GM03348 (cell line): Measurements from ENCODE around the gene MAST2.

Source experiments
- DNase-seq: peaks from one replicate; pipeline ENCODE4 v3.0.0; 2012; ENCODE audit warnings: low spot score

Gene MAST2

GRCh38 chr1:45982359-45982758 lies 178.9 kb downstream of the MAST2 start:
- no peak for DNase-seq

DNA sequence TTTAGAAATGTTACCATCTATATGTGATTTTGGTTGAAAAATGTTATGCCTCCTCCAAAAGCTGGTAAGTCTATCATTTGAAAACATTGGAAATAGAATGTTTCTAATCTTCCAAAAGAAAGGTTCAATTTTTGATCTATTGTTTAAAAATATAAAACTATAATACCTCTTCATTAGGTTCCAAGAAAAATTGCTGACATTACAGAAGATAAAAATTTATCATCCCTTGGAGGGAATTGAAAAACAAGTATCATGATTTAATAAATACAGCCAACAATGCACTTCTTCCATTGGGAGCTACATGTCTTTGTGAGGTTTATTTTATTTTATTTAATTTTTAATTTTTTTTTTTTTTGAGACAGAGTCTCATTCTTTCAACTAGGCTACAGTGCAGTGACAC lies 180.6 kb downstream of the MAST2 start:
- no peak for DNase-seq

GRCh38 chr1:45987204-45987603 lies 183.8 kb downstream of the MAST2 start:
- DNase-seq: no peak

DNA sequence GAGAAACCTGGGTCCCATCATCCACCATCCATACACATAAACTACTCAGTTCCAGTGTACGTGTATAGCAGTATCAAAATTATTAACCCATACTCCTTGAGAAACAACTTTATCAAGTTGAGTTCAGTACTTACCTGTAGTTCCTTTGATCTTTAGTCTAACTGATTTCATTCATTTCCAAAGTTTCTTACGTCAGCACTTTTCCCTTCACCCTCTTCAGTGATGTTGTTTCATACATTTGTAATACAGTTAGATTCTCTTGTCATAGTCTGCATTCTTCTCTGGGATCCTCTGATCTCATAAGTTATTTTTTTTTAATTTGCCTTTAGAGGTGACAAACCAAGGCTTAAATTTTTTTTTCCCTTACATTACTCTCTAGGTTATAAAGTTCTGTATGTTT lies 185.8 kb downstream of the MAST2 start:
- DNase-seq: no peak

GRCh38 chr1:45994423-45994822 lies 191.0 kb downstream of the MAST2 start:
- no peak for DNase-seq

DNA sequence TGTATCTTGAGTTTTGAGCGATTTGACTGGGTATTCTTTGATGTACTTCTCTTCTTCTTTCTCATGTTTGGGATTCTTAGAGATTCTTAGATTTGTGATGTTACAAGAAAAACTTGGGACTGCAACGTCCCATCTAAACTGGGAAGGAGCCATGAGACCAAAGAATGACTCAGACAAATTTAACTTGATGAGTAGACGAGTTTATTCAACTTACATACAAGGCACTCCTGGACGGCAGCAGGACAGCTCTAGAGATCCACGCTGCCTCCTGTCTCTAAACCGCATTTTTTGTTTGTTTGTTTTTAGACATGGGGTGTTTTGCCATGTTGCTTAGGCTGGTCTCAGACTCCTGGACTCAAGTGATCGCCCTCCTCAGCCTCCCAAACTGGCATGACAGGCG lies 191.9 kb downstream of the MAST2 start:
- no peak for DNase-seq

DNA sequence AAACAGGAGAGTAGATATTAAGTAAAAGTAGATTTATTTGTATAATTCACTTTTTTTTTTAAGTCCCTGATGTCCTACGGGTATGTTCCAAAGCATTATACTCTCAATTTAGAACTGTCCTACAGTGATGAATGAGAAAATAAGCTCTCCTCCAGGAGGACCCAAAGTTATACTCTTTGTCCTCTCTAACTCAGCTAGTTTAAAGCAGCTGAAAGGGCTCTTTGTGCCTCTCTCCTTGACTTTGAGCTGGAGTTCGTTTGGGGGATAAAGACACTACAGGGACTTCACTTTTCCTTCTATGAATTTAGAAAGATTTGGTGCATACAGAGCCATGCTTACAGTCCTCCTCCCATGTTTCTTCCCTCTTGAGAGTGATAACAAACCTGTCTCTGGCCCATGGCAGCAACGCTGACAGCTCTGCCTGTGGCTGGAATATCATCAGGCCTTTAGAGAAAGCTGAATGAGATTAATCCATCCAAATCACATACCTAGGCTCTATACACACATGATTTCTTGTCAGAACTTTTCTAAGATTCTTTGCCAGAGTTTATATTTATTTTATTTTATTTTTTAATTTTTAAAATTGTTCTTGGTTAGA lies 194.7 kb downstream of the MAST2 start:
- DNase-seq: no peak

GRCh38 chr1:45999507-45999906 lies 196.1 kb downstream of the MAST2 start:
- no peak for DNase-seq

DNA sequence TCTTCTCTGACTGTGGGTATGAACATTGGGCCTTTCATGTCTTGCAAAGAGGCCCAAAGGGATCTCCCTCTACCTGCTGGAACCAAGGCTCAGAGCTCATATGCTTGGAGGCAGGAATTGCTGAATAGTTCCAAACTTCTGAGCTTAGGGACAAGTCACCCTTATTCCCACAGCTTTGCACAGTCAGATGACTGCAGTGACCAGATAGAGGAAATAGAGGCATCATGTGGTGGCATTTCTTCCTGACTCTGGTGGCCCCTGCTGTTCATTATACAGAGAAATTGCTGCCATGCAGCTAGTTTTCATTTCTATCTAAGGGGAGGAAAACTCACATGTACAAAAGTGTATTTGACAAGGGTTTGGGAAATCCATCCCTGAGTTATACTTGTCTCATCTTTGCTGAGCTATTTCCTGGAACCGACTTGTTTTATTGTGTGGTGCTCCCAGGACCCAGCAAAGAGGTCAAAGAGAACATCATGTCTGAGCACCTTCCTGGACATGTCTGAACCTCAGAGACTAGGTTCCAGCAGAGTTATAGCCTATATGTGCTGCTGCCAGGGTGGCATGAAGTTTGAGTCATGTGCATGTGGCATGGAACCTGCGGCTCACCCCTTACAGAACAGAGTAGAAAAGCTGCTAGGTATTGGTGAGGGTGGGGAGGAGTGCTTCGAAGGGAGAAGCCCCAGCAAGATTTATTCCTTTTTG lies 197.8 kb downstream of the MAST2 start:
- no peak for DNase-seq

DNA sequence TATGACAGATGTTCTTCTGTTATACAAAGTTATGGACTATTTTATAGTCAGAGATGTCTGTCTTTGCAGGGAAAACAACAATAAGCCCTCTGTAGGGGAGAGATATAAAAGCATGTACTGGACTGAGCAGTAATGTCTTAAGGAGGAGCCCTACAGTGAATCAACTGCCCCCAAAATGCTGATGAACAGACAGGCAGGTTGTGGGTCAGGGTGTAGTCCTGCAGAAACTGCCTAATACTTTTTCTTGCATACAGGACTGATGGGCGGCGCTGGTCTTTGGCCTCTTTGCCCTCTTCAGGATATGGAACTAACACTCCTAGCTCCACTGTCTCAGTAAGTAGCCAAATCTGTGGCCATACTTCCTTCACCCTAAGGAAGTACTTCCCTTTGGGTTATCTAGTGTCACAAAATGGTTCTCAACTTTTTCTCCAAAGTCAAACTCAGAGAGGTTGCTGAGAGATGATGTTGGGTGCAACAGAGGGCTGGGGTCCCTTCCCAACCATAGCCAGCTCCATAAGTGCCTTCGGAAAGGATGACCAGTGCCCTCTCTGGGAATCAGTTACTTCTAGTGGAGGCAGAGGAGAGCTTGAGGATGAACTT lies 199.2 kb downstream of the MAST2 start:
- DNase-seq: no peak

GRCh38 chr1:46003315-46003714 lies 199.9 kb downstream of the MAST2 start:
- no peak for DNase-seq

DNA sequence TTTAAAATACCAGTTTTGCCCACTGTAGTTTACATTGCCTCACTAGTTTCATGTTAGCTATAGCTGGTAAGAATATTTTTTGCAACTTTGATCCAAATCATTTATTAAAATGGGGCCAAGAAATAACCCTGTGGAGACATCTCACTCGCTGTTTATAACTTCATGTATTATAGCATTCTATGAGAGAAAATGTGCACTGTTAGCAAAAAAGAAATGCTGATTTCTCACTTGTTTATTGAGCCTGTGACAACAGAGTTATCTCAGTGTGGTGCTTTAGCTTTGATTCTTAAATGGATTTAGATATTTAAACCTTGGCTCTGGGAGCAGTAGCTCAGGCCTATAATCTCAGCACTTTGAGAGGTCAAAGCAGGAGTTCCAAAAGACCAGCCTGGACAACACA lies 201.1 kb downstream of the MAST2 start:
- DNase-seq: no peak

- DNase-seq: no peak
These were observed 202.2 kb downstream of the MAST2 start for GRCh38 chr1:46005594-46005993.

DNA sequence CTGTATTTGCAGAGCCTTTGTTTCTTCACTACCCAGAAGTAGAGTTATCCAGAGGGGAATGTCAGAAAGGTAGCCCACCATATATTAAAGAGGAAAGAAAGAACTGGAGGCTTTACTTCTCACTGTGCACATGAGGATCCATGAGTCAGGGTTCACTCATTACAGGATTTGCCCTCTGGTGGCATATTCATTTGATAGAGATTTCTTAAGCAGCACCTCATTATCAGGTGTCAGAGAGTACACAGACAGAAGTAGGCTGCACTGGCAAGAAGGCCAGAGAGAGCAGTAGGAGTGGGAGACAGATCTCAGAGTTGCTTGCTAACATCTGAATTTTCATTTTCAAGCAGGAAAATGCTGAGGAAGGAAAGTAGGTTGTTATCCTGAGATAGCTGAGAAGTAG lies 205.2 kb downstream of the MAST2 start:
- DNase-seq: no peak

- DNase-seq: no peak
These were observed 207.2 kb downstream of the MAST2 start for GRCh38 chr1:46010611-46011010.

GRCh38 chr1:46011121-46011695 lies 207.8 kb downstream of the MAST2 start:
- no peak for DNase-seq

DNA sequence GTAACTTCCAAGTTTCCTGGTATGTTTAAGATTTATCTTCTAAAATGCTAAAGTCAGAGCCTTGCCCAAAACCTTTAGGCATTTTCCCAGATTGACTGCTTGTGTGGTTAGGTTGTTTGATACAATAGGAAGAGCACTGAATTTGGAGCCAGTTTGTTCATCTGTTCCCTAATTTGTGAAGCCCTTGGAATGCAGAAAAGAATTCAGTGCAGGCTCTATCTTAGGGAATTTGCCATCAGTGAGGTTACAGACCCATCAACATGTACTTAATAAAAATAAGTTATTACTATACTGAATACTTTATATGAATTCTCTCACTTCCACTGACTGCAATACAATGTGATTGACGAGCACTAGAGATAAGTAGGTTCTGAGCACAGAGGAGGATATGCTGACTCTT lies 208.8 kb downstream of the MAST2 start:
- DNase-seq: peak; percentile 36

DNA sequence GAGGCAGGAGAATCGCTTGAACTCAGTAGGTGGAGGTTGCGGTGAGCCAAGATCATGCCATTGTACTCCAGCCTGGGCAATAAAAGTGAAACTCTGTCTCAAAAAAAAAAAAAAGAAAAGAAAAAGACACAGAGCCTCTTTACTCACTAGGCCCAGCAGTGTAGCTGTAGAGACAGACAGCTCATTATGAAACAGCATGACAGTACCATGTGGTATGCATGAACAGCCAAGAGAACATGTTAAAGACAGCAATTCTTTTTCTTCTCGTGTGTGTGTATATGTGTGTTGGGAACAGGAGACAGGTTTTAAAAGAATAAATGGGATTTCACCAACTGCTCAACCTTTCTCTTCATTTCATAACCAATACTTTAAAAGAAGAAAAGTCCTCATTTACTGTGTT lies 210.2 kb downstream of the MAST2 start:
- no peak for DNase-seq

DNA sequence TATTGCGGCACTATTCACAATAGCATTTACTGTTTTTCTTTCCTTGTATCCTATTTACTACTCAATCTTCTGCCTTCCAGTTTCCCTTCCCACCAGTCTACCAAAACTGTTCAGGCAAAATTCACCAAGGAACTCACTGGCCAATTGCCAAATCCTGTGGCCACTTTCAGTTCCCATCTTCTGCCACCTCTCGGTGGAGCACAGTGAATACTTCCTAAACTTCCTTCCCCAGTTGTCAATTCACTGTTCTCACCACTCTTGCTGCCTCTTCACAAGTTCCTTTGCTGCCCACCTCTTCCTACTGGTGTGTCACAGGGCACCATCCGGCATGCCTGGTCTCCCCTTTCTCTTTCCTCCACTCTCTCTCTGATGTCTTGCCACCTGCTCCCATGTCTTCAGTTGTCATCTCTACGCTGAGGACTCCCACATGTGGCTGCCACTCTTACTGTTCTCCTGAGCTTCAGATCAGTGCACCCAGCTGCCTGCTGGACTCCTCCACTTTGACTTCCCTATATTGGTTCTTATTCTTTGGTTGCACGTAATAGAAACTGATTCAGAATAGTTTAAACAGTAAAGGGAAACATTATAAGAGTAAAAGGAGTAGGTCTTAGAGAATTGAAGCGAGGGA lies 214.6 kb downstream of the MAST2 start:
- DNase-seq: no peak

DNA sequence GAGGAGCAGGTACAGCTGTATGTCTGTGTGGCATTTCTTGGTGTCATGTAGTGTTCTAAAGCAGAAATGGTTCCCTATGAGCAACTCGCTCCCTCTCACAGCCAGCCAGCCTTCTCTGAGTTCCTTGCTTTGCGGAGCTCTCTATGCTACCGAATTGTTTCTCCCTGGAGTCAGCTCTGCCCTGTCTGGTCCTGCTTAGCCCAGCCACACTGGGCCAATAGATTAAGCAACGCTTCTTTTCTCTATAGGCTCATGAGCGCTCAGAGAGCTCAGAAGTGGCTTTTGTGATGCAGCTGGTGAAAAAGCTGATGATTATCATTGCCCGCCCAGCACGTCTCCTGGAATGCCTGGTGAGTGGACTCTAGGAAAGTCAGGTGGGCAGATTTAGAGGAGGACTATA lies 215.9 kb downstream of the MAST2 start:
- no peak for DNase-seq

GRCh38 chr1:46020010-46020409 lies 216.6 kb downstream of the MAST2 start:
- DNase-seq: no peak

DNA sequence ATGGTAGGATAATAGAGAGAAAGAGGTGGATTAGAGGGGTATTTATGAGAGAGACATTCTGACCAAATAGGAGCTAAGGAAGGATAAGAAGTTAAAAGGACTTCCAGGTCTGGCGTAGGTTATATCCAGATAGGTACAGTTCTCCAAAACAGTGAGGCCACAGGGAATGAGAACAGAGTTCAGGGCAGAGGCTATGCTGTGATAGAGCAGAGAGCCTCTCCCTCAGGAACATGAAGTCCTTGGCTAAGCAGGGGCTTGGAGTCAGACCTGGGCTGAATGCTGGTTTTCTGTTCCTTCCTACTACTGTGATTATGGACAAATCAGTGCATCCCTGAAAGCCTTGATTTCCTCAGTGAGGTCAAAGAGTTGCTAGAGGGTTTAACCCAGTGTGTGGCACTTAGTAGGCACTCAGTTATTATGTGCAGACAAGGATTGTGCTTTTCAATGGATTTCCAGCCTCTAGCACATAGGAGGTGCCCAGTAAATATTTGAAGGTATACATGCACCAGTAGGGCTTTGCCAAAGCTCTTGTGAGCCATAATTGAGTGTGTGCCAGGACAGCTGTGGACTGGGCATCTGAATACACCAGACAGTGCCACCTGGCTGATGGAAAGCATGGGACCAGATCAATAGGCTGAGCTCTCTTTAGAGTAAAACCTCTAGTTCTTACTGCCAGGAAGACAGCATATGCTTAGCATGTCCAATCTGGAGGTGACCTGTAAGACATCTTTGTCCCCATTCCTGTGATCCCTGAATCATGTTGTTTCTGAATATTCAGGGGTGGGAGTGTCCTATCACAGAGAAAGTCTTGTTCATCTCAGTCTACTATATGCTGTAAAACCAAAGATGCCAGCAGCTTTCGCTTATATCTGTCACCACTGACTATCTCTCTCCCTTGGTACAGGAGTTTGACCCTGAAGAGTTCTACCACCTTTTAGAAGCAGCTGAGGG lies 217.9 kb downstream of the MAST2 start:
- DNase-seq: no peak
